NCI-H446 treated with DMSO at 0.1 percent for 48 hours (cell line): ENCODE results near the gene ATP6V0D1.

Experiments
- DNase-seq: peaks from one replicate; lab custom pipeline; 2025; lab: John Stamatoyannopoulos, UW

The ATP6V0D1 gene

DNA sequence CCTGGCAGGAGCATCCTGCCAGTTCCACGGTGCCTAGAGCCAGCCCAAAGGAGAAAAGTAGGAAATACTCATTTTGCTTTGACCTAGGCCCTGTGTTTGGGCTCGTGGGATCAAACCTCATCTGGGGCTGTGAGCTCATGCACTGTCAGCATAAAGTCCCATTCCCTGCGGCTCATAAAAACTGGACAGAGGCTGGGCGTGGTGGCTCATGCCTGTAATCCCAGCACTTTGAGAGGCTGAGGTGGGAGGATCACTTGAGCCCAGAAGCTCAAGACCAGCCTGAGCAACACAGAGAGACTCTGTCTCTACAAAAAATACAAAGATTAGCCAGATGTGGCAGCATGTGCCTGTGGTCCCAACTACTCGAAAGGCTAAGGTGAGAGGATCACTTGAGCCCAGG, 17.9 kb downstream of the ATP6V0D1 start:
- DNase-seq = no peak

DNA sequence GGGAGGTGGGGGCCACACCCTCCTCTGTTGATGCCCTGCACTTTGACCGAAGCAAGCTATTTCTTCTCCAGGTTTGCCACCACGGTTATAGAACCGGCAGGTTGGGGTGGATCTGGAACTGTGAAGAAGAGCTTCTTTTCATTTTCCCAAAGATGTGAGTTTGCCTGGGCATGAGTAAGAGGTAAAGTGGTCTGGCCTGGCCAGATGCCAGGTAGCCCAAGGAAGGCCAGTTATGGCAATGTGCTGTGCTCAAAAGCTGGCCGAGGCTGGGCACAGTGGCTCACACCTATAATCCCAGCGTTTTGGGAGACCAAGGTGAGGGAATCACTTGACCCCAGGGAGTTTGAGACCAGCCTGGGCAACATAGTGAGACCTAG, 18.7 kb downstream of the ATP6V0D1 start:
- DNase-seq = no peak

DNA sequence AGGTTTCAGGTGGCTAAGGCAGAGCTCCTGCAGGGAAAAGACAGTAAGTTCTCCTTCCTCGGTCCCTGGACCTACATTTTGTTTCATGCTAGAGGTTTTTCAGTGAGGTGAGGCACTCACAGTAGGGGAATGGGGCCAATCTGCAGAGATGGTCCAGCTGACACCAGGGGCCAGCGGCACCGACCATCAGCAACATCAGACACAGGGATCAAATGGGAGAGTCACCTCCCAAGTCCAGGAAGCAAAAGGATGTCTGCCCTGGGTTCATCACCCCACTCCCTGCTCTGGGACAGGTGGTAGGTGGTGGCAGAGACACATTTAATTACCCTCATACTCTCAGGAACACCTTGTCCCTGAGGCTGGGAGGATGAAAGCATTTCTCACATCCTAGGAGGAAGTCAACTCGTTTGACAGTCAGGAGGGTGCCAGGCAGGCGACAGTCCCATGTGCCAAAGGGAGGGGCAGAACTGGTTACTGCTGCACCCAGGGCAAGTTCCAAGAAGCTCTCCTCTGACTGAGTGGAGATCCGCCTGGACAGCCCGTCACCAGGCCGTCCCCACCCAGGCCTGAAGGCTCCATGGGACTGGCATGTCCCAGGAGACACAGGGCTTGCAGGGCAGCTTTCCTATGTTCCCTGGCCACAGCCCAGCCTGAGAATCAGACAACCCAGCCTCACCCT, 19.2 kb downstream of the ATP6V0D1 start:
- no peak for DNase-seq

DNA sequence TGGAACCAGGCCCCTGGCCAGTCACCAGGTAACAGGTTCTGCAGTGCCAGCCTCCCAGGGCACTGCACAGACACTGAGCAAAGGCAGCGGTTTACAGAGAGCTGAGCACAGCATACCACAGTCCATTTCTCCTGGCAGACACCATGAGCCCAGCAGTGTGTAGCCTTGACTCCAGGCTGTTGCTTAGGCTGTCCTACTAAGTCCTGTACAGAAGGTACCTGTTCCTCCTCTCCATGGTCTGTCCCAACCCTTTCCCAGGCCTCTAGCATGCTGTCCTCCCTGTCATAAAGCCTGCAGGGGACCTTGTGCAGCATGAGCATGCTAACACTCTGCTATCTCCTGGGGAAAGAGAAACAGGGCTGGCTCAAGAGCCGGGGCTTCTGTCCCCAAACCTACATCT, 20.0 kb downstream of the ATP6V0D1 start:
- DNase-seq = no peak

DNA sequence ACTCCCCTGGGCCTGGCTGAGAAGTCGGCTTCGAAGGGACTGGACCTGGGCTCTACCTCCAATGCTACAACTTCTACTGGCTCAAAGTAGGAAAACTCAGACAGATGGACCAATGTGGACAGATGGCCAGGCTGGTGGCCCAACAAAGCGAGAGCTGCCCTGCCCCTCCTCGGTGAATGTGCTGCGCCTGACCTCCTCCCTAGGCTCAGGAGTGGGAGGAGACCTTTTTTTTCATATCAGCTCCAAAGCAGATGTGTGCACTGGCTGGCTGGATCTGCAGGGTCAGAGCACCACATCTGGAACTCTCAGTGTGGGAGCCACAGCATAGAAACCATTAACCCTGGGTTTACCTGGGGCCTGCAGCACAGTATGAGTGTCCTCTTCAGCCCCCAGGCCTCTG, 20.8 kb downstream of the ATP6V0D1 start:
- no peak for DNase-seq

DNA sequence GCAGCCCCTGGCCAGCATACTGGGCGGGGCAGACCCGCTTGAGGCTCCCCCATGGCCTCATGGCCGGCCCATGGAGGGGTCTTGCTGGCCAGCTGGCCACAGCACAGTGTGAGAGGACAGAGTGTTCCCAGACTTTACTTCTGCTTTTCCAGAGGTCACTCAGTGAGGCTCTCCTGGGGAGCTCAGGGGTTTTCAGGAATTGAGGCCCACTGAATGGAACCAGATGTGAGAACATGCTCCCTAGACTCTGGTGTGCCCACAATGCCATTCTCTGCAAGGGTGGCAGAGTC, 21.2 kb downstream of the ATP6V0D1 start:
- DNase-seq = no peak

DNA sequence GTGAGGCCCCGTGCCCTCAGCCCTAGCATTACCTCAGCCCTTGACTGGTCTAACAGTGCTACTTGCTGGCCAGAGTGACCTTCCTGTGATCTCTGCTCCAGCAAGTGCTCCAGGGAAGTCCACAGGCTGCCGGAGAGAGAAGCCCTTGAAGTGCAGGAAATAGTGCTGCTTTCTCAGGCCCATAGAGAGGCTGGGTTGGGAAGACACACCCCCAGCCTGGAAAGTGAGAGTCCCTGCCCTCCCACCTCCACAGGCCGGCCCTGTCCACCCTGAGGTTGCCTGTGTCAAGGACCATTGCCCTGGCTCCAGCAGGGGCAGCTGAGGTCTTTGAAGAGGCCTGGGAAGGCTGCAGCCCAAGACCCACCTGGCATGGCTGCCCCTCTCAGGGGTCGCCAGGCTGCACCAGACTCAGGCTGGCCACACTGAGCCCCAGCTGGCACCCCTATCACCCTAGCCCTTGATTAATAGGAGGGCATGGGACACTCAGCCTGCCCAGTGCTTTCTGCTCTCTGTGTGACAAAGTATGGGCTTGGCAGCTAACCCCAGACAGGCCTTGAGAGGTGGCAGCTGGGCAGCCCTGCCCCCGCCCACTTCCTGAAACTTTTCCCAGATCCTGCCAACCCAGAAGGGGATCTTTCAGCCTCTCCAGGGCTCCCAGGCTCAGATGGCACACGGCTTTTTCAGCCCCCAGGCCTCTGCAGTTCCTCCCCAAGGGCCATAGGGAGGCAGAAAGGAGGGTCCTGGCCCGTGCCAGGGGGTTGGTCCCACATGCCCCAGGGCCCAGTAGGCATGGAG, 21.7 kb downstream of the ATP6V0D1 start:
- peak; percentile 14 for DNase-seq

DNA sequence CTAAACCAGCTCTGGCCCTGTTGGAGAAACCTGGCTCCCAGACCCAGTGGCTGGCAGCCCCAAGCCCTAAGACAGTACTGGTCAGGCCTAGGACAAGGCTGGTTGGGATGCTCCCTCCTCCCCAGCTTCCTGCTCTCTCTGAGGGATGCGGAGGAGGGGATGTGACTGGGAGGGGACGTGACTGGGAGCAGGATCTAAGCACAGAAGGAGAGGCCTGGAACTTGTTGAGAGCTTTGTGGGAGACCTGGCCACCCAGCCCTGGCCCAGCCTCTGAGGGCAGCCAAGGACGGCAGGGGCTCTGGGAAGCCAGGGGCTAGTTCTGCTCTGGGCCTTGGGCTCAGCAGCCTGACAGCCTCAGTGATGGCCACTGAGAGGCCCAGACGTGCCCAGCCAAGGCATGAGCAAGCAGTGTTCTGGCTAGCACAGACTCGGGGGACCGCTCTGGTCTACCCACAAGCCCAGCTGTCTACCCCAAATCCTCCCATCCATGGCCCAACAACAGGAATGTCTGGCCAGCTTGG, 22.8 kb downstream of the ATP6V0D1 start:
- no peak for DNase-seq

DNA sequence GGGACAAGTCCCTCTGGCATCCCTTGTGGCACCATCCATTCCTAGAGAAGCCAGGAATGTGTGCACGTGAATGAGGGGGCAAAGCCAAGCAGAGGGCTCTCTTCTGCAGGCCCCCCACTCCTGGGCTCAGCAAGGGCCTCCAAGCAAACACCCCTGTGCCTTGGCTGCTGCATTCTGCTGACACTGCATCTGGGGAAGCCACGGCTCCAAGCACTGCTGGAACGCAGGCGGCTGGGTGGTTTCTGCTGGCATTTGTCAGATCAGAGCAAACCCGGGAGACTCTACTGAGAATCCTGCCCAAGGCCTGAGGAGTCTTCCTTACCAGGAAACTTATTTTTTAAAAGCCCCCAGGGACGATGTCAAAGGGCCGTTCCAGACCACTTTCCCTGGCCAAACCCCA, 23.3 kb downstream of the ATP6V0D1 start:
- no peak for DNase-seq

DNA sequence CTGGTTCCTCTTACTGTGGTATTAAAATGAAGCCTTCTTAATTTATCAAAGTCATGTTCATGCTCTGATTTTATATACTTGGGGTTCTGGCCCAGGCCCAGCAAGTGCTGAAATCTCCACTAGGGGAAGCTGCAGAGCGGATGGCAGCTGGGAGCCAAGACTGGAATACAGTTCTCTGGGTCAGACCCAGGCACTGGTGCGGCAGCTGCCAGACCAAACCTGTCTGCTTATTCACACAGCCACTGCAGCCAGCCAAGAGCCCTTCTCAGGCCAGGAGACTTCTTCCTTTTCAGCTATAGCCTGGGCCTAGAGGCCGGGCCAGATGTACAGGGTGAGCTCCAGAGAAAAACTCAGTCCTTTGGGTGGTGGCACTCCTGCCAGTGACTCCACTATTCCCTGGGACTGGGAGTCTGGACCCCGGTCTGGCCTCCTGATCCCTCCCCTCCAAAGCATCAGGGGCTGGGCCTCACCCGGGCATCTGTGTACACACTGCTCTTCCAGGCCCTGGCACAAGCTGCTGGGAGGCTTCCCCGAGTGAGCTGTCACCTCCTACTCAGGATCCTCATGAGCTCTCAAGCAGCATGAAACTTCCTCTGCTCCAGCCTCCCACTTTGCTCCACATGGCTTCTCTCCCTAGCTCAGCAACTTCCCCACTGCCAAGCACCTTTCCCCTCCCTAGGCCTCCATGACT, 24.4 kb downstream of the ATP6V0D1 start:
- DNase-seq = peak; percentile 71

DNA sequence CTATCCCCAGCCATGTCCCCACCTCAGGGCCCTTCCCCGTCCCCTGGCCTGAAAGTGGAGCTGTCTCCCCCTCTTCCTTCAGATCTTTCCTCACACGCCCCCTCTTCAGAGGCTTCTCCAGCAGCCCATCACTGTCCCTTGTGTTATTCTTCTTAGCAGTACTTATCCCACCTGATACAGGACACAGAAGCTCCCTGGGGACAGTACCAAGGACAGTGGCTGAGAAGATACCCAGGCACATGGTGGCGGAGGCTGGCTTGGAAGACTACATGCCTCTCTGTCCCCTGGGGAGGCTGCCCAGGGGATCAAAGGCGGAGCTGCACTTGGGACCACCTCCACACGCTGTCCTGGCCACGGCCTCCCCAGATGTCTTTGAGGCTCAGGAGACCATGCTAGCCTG, 26.1 kb downstream of the ATP6V0D1 start:
- no peak for DNase-seq

DNA sequence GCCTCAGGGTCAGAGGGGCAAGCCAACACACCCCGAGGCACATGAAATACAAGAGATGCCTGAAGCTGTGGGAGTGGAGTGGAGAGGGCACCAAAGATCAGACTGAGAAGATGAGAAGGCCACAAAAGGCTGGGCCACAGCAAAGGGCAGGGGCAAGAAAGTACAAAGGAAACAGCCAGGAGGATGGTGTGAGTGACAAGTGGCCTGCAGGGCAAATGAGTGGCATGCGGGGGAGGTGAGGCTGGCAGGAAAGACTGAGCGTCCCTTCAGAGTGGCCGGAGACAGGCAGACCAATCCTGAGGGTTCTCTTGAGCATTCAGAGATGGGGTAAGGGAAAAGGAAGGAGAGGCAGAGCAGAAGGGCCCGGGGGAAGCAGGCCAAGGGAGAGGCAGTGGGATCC, 26.9 kb downstream of the ATP6V0D1 start:
- no peak for DNase-seq

DNA sequence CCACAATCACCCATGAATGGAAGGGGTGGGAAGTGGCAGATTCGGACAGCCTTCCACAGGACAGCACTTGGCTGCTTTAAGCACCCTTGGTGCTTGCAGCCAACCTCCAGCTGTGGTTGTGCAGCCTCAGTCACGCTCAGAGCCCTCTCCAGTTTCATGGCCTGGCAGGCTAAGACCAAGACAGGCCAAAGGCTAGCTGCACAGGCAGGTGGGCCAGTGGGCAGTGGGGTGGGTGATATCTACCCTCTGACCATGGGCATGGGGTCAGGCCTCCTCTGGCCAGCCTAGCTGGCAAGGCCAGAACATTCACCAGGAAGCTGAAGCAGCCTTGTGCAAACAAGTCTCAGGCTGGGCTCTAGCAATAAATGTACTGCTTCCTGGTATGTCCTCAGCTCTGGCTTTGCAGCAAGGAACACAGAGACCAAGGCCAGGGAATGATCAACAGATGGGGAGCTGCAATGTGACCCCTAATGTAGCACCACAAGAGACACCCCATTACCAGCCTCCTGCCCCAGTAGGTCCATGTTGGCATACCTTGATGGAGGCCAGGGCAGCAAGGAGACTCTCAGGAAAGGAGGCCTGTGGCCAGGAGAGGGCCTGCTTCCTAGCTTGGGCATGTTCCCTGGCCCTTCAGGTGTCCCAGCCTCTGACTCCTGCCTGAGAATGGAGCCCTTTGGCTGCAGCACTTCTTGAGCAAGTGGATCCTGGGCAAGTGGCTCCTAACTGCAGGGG, 29.1 kb downstream of the ATP6V0D1 start:
- no peak for DNase-seq

DNA sequence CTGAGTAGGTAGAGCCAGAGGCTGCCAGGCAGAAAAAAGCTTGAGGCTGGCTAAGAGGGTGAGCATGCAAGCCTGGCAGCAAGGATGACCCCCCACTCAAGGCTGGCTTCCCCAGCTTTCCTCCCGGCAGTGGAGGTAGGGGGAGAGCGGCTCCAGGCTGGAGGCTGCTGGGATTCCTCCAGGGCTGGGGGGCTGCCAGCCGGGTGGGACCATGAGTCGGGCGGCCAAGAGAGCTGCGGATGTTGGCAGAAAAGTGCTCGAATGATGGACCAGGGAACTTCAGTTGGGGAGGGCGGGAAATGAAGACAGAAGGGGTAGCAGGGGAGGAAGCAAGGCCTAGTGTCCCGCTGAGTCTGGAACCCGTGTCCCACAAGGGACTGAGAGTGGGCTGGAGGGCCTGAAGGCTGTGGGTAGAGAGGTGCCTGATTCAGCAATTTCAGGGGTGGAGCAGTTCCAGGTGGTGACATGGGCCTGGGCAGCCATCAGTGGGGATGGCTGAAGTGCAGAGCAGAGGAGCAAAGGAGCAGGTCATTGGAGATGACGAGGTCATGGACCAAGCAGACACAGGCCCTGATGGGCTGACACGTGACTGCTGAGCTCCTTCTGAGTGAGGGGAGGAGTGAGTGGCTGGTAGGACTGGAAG, 29.8 kb downstream of the ATP6V0D1 start:
- no peak for DNase-seq

DNA sequence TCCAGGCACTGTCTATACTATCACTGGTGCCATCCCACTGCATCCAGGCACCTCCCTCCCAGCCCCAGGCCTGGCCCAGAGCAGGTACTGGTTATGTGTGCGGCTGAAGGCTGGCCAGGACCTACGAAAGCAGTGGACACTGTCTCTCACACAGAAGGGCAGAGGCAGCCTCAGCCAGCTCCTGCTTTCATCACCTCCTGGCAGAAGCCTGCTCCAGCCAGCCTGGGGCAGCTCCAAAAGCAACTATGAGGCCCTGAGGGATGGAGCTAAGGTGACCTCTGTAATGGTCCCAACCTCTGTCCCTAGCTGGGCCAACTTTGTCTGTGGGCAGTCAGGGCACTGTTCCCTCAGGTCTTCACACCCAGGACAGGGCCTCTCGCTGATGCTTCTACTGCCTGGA, 31.2 kb downstream of the ATP6V0D1 start:
- no peak for DNase-seq

DNA sequence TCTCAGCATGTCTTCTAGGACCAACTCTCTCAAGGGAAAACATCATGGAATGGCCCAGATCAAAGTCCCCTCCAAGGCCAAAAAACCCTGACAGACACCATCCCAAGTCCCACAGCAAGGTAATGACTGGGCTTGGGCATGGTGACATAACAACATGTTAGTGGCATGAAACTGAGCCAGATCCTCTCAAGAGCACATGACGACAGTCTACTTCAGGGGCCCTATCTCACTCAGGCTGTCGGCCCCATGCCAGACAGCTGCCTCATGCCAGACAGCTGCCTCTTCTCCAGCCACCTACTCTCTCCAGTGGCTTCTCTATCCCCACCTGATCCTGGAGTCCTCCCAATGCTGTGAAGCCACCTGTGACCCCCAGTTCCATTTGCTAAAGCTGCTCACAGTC, 31.6 kb downstream of the ATP6V0D1 start:
- no peak for DNase-seq

DNA sequence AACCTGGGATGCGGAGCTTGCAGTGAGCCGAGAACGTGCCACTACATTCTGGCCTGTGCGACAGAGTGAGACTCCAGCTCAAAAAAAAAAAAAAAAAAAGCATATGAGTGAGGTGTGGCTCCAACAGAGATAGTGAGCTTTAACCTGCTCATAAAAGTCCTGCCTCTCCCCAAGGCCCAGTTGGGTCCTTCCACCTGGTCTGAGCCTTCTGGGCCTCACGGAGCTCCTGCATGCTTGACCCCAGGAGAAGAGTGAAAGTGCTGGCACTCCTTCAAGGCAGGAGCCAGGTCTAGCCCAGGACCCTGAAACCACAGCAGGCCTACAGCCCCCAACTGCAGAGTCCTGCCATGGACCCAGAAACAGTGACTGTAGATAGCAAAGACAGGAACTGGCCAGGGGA, 32.4 kb downstream of the ATP6V0D1 start:
- no peak for DNase-seq

DNA sequence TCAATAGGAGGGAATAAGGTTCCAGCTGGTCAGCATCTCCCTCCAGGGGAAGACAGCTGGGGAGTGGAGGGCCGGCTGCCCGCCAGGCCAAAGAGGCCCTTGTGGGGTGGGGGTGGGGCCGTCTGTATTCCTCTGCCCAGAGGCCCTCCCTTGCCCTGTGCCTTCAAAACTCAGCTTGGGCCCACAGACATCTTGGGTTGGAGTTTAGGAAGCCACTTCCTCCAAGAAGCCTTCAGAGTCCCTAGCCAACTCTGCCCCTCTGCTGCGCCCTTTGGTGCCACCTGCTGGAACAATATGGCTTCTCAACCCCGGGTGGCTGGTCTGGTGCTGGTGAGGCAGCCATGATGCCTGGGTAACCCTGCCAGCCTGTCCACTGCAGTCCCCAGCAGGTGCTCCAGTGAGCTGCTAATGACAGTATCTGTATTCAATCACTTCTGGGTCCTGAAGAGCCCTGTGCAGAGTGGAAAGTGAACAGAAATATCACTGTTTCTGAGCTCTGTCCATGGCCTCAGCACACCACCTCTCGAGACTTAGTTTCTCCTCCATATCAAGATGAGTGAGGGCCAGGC, 33.4 kb downstream of the ATP6V0D1 start:
- no peak for DNase-seq

DNA sequence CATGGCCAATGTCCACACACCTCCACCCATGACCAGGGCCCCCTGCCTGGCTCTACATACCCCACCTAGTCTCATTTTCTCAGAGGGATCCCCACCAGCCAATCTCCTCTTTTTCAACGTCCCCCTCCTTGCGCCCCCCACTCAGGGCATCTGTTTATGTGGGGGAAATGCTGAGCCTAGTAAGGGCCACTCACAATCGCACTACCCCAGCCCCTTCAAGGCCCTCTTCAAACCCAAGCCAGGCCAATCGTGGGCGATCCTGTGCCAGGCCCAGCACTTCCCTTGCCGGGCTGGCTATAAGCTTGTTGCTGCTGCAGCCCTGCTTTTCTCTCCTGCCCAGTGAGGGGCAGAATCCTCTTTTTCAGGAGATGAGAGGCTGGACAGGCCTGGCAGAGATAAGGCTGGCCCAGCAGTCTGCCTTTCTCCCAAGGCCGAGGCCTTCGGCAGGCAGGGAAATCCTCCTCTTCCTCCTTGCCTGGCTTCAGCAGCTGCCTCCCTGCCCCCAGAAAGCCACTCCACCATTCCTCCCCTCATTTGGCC, 33.9 kb downstream of the ATP6V0D1 start:
- DNase-seq = no peak

DNA sequence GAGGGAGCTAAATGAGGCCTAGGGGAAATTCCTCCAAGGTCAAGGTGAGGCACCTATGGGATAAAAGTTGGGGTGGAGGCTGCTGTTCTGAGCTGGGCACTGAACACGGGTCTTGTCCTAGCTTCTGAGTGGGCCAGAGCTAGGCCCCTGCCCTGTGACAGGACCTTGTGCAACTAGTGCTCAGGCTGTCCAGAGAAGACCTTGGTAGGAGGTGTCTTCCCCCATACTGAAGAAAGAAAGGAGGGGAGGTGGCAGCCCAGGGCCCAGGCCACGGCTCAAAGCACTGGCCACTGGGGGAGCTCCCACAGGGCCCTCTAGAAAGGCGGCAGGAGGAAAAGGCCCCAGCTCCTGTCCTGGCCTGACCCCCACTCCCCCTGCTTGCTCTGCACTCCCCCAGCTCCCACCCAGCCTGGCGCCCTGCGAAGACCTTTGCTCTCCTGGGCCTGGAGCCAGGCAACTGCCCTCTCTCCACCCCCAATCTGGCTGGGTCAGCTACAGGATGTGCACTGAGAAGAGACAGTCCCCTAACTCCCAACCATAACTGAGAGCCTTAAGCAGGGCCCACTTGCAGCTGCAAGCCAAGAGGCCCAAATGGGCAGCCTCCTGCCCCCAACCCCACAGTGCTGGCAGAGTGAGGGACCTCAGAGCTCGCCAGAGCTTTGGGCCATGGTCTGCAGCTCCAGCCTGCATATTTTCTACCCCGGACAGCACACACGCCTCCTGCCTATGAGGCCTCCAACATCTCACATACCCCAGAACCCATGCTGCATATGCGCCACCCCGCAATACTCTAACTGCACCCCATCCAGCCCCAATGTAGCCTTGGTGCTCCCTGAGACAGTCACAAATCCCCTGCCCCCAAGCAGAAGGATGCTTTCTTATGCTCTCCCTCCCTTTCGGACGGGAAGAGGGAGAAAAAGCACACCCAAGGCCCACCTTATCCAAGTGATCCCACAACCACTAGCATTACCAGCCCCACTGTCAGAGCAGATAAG, 34.7 kb downstream of the ATP6V0D1 start:
- DNase-seq = no peak
